T-helper 1 cell treated with Interleukin-12 subunit alpha and Interleukin-12 subunit beta and Interleukin-4 antibody, amounts not matched to agents 30 μg/mL and 1 μg/mL, for 36 hours (primary cell): Measurements from ENCODE around the gene APOL5.
"Not testable (repeated sequence)": the region's sequence is repeated elsewhere in the genome, so short reads cannot be mapped to it uniquely, and the experiment has no call there.

Source experiments
- H3K27ac Mint-ChIP-seq: one replicate; pipeline ENCODE4 v1.8.0; 2021; ENCODE audit warnings: mild to moderate bottlenecking, mixed read lengths
- H3K27me3 Mint-ChIP-seq: one replicate; pipeline ENCODE4 v1.8.0; 2021; ENCODE audit warnings: low read depth, mixed read lengths
- H3K36me3 Mint-ChIP-seq: one replicate; pipeline ENCODE4 v1.8.0; 2021; ENCODE audit warnings: low read depth, mixed read lengths
- H3K4me1 Mint-ChIP-seq: one replicate; pipeline ENCODE4 v1.8.0; 2021; ENCODE audit warnings: low read depth, mixed read lengths
- H3K4me3 Mint-ChIP-seq: one replicate; pipeline ENCODE4 v1.8.0; 2021; ENCODE audit warnings: mild to moderate bottlenecking, moderate library complexity, mixed read lengths
- H3K9me3 Mint-ChIP-seq: one replicate; pipeline ENCODE4 v1.8.0; 2021; ENCODE audit warnings: mixed read lengths

The APOL5 gene

GRCh38 chr22:35717572-35717971 lies at the start of gene APOL5:
Gene APOL5, plus strand, starts transcription at chr22:35717872. Its CDS starts 0 bp downstream, at chr22:35717872.
- H3K27ac Mint-ChIP-seq = no peak within 1 kb of the TSS
- H3K4me3 Mint-ChIP-seq = no peak within 1 kb of the TSS
- peaks cover 6% of the 10 kb centered on the region for H3K27me3 Mint-ChIP-seq
- H3K9me3 Mint-ChIP-seq = peaks cover 6% of the 10 kb centered on the region
- H3K4me1 Mint-ChIP-seq = no peaks in the 10 kb centered on the region
- H3K36me3 Mint-ChIP-seq = no peaks in the 10 kb centered on the region

GRCh38 chr22:35674335-35674734 lies 43.3 kb upstream of the APOL5 start:
- H3K4me3 Mint-ChIP-seq = no peak overlapping the region
- H3K27me3 Mint-ChIP-seq = no peaks in the 10 kb centered on the region
- peaks cover 27% of the 10 kb centered on the region for H3K9me3 Mint-ChIP-seq
- H3K4me1 Mint-ChIP-seq = peaks cover 2% of the 10 kb centered on the region
- H3K36me3 Mint-ChIP-seq = peaks cover 16% of the 10 kb centered on the region
- H3K27ac Mint-ChIP-seq = no peak overlapping the region

GRCh38 chr22:35676065-35676464 lies 41.6 kb upstream of the APOL5 start:
- H3K27ac Mint-ChIP-seq, H3K27me3 Mint-ChIP-seq, H3K4me1 Mint-ChIP-seq, H3K4me3 Mint-ChIP-seq: not testable (repeated sequence)
- Mint-ChIP-seq H3K9me3 (peaks cover 32% of the 10 kb centered on the region), H3K36me3 (peaks cover 19% of the 10 kb centered on the region)

GRCh38 chr22:35677460-35678187 lies 40.0 kb upstream of the APOL5 start:
- Mint-ChIP-seq H3K27ac (no peak overlapping the region), H3K4me1 (peaks cover 4% of the 10 kb centered on the region)

GRCh38 chr22:35678836-35679235 lies 38.8 kb upstream of the APOL5 start:
- peaks cover 17% of the 10 kb centered on the region for H3K36me3 Mint-ChIP-seq
- no peak overlapping the region for H3K4me3 Mint-ChIP-seq
- H3K4me1 Mint-ChIP-seq = peaks cover 4% of the 10 kb centered on the region
- H3K27me3 Mint-ChIP-seq = peaks cover 7% of the 10 kb centered on the region
- H3K9me3 Mint-ChIP-seq = peaks cover 30% of the 10 kb centered on the region
- no peak overlapping the region for H3K27ac Mint-ChIP-seq

More at GRCh38 chr22:35677460-35678187, 40.0 kb upstream of the APOL5 start:
- Mint-ChIP-seq H3K36me3 (peaks cover 20% of the 10 kb centered on the region), H3K4me3 (no peak overlapping the region), H3K9me3 (peaks cover 30% of the 10 kb centered on the region), H3K27me3 (no peaks in the 10 kb centered on the region)

GRCh38 chr22:35679492-35679891 lies 38.2 kb upstream of the APOL5 start:
- Mint-ChIP-seq H3K9me3 (peaks cover 25% of the 10 kb centered on the region), H3K36me3 (peaks cover 12% of the 10 kb centered on the region)
- not testable (repeated sequence) for H3K4me1 Mint-ChIP-seq, H3K27ac Mint-ChIP-seq, H3K4me3 Mint-ChIP-seq, H3K27me3 Mint-ChIP-seq

GRCh38 chr22:35681454-35682052 lies 36.1 kb upstream of the APOL5 start:
- no peak overlapping the region for H3K27ac Mint-ChIP-seq
- H3K4me3 Mint-ChIP-seq = no peak overlapping the region
- peaks cover 7% of the 10 kb centered on the region for H3K36me3 Mint-ChIP-seq
- peaks cover 13% of the 10 kb centered on the region for H3K9me3 Mint-ChIP-seq
- H3K27me3 Mint-ChIP-seq = peaks cover 9% of the 10 kb centered on the region
- peaks cover 2% of the 10 kb centered on the region for H3K4me1 Mint-ChIP-seq

- H3K27me3 Mint-ChIP-seq = peaks cover 9% of the 10 kb centered on the region
- peaks cover 4% of the 10 kb centered on the region for H3K36me3 Mint-ChIP-seq
- H3K4me3 Mint-ChIP-seq = no peak overlapping the region
- no peak overlapping the region for H3K27ac Mint-ChIP-seq
- peaks cover 2% of the 10 kb centered on the region for H3K4me1 Mint-ChIP-seq
- H3K9me3 Mint-ChIP-seq = peaks cover 9% of the 10 kb centered on the region
Measured at GRCh38 chr22:35683560-35683959, 34.1 kb upstream of the APOL5 start.

- Mint-ChIP-seq H3K36me3 (peaks cover 4% of the 10 kb centered on the region), H3K27ac (no peak overlapping the region), H3K4me3 (no peak overlapping the region), H3K27me3 (peaks cover 9% of the 10 kb centered on the region), H3K9me3 (peaks cover 9% of the 10 kb centered on the region), H3K4me1 (peaks cover 2% of the 10 kb centered on the region)
Measured at GRCh38 chr22:35684270-35684700, 33.4 kb upstream of the APOL5 start.

- peaks cover under 1% of the 10 kb centered on the region for H3K4me1 Mint-ChIP-seq
- H3K27me3 Mint-ChIP-seq = peaks cover 9% of the 10 kb centered on the region
- no peak overlapping the region for H3K4me3 Mint-ChIP-seq
- peaks cover 4% of the 10 kb centered on the region for H3K36me3 Mint-ChIP-seq
- no peak overlapping the region for H3K27ac Mint-ChIP-seq
- peaks cover 9% of the 10 kb centered on the region for H3K9me3 Mint-ChIP-seq
Measured at GRCh38 chr22:35684732-35685131, 32.9 kb upstream of the APOL5 start.

- Mint-ChIP-seq H3K27me3 (peaks cover 9% of the 10 kb centered on the region), H3K9me3 (peaks cover 7% of the 10 kb centered on the region), H3K36me3 (peaks cover 4% of the 10 kb centered on the region), H3K4me1 (no peaks in the 10 kb centered on the region), H3K4me3 (no peak overlapping the region), H3K27ac (no peak overlapping the region)
Measured at GRCh38 chr22:35685731-35686130, 31.9 kb upstream of the APOL5 start.

- H3K9me3 Mint-ChIP-seq = peaks cover 5% of the 10 kb centered on the region
- H3K4me1 Mint-ChIP-seq = no peaks in the 10 kb centered on the region
- no peak overlapping the region for H3K4me3 Mint-ChIP-seq
- H3K36me3 Mint-ChIP-seq = peaks cover 2% of the 10 kb centered on the region
- peaks cover 9% of the 10 kb centered on the region for H3K27me3 Mint-ChIP-seq
- H3K27ac Mint-ChIP-seq = no peak overlapping the region
Measured at GRCh38 chr22:35686298-35686697, 31.4 kb upstream of the APOL5 start.

GRCh38 chr22:35687461-35687860 lies 30.2 kb upstream of the APOL5 start:
- Mint-ChIP-seq H3K9me3 (no peaks in the 10 kb centered on the region), H3K36me3 (no peaks in the 10 kb centered on the region), H3K27ac (no peak overlapping the region), H3K4me3 (no peak overlapping the region), H3K27me3 (peaks cover 9% of the 10 kb centered on the region), H3K4me1 (no peaks in the 10 kb centered on the region)

- Mint-ChIP-seq H3K27me3 (no peaks in the 10 kb centered on the region), H3K27ac (no peak overlapping the region), H3K4me3 (no peak overlapping the region), H3K4me1 (no peaks in the 10 kb centered on the region), H3K9me3 (no peaks in the 10 kb centered on the region), H3K36me3 (no peaks in the 10 kb centered on the region)
Measured at GRCh38 chr22:35688913-35689675, 28.6 kb upstream of the APOL5 start.

GRCh38 chr22:35690001-35690400 lies 27.7 kb upstream of the APOL5 start:
- Mint-ChIP-seq H3K27ac (no peak overlapping the region), H3K27me3 (no peaks in the 10 kb centered on the region), H3K9me3 (no peaks in the 10 kb centered on the region), H3K4me1 (no peaks in the 10 kb centered on the region), H3K36me3 (no peaks in the 10 kb centered on the region), H3K4me3 (no peak overlapping the region)
